T-helper 9 cell (primary cell): ENCODE data around the gene HEATR9.

Source experiments
- DNase-seq: peaks from one replicate; pipeline ENCODE4 v3.0.0-alpha.2; 2020

Gene HEATR9

GRCh38 chr17:35893751-35894150 lies 25.1 kb upstream of the HEATR9 start:
- DNase-seq, result no peak

GRCh38 chr17:35892091-35893035 lies 23.7 kb upstream of the HEATR9 start:
- DNase-seq, result peak; percentile 36

GRCh38 chr17:35891269-35891668 lies 22.6 kb upstream of the HEATR9 start:
- no peak for DNase-seq

GRCh38 chr17:35890774-35891155 lies 22.1 kb upstream of the HEATR9 start:
- peak; percentile 45 for DNase-seq

GRCh38 chr17:35889818-35890773 lies 21.4 kb upstream of the HEATR9 start:
- no peak for DNase-seq

- no peak for DNase-seq
Observed at GRCh38 chr17:35889241-35889640, 20.6 kb upstream of the HEATR9 start.

GRCh38 chr17:35879773-35880654 lies 11.3 kb upstream of the HEATR9 start, which contains the start of gene CCL5:
TSS of gene CCL5 (minus strand) at chr17:35880360.
- peak; percentile 39 for DNase-seq

GRCh38 chr17:35878361-35878760 lies 9.7 kb upstream of the HEATR9 start:
- DNase-seq, result no peak

GRCh38 chr17:35877345-35878029 lies 8.8 kb upstream of the HEATR9 start:
- DNase-seq, result no peak

- DNase-seq, result no peak
Observed at GRCh38 chr17:35876534-35876933, 7.8 kb upstream of the HEATR9 start.

GRCh38 chr17:35875800-35876139 lies 7.1 kb upstream of the HEATR9 start:
- no peak for DNase-seq

GRCh38 chr17:35875072-35875799 lies 6.5 kb upstream of the HEATR9 start:
- DNase-seq, result no peak

GRCh38 chr17:35872196-35872980 lies 3.7 kb upstream of the HEATR9 start:
- no peak for DNase-seq

GRCh38 chr17:35870906-35871819 lies 2.5 kb upstream of the HEATR9 start:
- DNase-seq, result no peak

- DNase-seq, result no peak
Observed at GRCh38 chr17:35867574-35867973, 1.1 kb downstream of the HEATR9 start.

GRCh38 chr17:35866341-35866950 lies 2.2 kb downstream of the HEATR9 start:
- DNase-seq, result no peak

GRCh38 chr17:35865412-35866340 lies 3.0 kb downstream of the HEATR9 start:
- no peak for DNase-seq

GRCh38 chr17:35864853-35865252 lies 3.8 kb downstream of the HEATR9 start:
- DNase-seq, result no peak
